Activated CD4-positive, CD25-positive, alpha-beta regulatory T cell treated with anti-CD3 and anti-CD28 coated beads, Interleukin-2, amount 50 U/mL, for 16 hours (primary cell): Measurements from ENCODE around the gene SLMAP.

Experiments used
- DNase-seq: peaks from one replicate; pipeline ENCODE4 v3.0.0-alpha.2; 2020; ENCODE audit warnings: low read depth, low spot score

SLMAP gene

DNA sequence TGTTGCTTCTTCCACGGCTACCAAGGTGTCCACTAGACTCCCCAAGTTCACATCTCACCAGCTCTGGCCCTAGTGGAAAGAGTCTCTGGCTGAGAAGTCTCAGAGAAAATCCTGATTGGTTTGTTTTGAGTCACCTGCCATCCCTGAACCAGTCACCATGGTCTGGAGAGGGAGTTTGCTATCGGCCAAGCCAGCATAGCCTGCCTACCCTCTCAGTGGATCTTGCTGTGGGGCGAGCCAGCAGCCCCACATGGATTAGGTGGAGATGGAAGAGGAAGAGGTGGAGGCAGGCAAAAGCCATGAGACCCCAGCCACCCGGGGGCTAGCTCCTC, 204.0 kb downstream of the SLMAP start:
- DNase-seq: no peak

DNA sequence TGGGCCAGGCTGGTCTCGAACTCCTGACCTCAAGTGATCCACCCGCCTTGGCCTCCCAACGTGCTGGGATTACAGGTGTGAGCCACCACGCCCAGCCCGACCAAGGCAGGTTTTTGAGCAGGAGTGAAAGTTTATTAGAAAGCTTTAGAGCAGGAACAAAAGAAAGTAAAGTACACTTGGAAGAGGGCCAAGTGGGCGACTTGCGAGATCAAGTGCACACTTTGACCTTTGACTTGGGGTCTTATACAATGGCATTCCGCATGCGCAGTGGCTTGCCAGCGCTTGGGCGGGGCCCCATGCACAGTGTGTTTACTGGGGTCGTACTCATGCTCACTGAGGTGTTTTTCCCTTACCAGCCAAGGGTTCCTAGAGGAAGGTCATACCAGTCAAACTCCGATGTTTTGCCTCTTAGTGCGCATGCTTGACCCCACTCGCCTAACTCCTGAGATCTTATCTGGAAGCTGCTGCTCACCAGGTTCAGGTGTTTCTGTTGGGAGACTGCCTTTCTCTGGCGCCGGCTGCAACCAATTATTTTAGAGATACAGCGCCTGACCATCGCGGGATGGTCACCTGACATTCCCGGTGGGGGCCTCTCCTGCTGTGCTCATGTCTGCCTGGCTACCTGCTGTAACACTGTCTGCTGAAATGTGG, 205.2 kb downstream of the SLMAP start:
- no peak for DNase-seq

DNA sequence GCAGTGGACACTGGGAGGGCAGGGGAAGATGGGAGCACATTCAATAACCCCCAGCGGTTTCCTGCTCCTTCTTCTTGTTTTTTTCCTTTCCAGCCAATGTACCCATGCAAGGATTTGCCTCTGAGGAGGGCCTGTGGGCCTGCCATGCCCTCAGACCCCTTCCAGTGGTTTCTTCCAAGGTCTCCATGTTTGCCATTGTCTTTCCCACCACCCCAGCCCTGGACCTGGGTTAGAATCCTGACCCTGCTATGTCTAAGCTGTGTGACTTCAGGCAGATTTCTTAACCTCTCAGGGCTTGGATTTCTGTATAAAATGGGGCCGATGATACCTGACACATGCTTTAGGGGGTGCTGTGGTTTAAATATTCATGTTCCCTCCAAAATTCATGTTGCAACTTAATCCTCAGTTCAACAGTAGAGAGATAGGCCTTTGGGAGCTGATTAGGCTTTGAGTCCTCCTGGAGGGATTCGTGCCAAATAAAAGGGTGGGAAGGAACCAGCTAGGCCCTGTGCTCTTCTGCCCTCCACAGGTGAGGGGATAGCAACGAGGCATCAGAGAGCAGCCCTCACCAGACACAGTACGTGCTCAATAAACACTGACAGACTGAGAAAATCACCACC, 205.8 kb downstream of the SLMAP start:
- DNase-seq: no peak

DNA sequence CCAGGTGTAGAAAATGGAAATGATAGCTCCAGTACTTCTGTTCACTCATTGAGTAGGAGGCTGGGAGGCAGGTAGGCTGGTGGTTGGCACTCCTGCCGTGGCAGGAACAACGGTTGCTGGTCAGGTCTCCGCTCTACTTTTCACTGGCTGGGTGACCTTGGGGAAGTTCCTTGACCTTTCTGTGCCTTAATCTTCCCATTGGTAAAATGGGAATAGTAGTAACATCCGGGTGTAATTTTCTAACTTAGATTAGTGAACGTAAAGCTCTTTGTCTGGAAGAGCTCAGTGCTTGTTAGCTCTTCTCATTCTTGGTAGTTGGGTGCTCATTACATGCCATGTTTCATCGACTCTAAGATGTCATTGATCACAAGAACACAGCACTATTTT, 206.3 kb downstream of the SLMAP start:
- DNase-seq: no peak

DNA sequence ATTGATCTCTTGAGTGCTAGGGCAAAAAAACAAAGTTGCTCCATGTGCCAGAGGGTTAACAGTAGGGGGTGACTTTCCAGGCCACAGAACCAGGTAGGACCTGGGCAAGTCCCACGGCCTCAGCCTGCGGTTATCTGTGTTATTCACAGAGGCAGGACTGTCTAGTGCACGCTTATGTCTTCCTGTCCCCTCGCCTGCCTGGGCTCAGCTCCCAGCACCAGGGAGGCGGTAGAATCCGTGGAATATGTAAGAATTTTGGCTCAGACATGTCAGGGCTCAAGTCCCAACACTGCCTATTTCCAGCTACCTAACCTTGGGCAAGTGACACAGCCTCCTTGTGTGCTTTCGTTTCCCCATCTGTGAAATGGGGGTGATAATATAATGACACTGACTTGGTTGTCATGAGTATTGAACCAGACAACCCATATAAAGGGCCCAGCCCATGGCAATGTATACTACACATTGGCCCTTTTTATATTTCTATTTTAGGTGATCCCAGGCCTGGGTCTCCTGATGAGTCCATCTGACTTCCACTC, 207.8 kb downstream of the SLMAP start:
- DNase-seq: no peak

DNA sequence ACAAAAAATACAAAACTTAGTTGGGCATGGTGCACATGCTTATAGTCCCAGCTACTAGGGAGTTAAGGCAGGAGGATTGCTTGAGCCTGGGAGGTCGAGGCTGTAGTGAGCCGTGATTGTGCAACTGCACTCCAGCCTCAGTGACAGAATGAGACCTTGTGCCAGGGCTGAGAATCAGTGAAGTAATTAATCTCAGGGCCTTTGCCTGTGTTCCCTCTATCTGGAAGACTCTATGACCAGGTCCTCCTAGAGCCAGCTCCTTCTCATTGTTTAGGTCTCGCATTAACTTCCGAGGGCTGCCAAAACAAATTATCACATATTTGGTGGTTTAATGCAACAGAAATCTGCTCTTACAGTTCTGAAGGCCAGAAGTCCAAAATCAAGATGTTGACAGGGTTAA, 210.7 kb downstream of the SLMAP start:
- no peak for DNase-seq

DNA sequence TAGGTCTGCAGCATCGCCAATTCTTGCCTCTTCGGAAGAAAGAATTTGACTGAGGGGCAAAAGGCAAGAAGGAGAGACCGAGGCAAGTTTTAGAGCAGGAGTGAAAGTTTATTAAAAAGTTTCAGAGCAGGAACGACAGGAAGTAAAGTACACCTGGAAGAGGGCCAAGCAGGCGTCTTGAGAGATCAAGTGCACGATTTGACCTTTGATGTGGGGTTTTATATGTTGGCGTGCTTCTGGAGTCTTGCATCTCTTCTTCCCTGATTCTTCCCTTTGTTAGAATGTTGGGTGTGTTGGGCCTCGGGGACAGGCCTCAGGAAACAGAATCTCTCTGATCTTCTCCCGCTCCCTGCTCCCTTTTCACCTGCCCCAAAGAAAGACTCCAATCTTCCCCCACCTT, 211.5 kb downstream of the SLMAP start:
- DNase-seq: no peak

DNA sequence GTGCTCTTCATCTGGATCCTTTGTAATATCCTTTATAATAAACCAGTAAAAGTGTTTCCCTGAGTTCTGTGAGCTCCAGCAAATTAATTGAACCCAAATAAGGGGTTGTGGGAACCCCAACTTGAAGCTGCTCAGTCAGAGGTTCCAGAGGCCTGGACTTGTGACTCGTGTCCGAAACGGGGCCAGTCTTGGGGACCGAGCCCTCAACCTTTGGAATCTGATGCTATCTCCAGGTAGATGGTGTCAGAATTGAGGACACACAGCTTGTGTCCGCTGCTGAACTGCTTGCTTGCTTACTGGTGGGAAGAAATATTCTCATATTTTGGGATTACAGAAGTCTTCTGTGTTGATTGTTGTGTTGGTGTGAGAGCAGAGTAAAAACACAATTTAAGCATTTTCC, 212.4 kb downstream of the SLMAP start:
- DNase-seq: no peak

DNA sequence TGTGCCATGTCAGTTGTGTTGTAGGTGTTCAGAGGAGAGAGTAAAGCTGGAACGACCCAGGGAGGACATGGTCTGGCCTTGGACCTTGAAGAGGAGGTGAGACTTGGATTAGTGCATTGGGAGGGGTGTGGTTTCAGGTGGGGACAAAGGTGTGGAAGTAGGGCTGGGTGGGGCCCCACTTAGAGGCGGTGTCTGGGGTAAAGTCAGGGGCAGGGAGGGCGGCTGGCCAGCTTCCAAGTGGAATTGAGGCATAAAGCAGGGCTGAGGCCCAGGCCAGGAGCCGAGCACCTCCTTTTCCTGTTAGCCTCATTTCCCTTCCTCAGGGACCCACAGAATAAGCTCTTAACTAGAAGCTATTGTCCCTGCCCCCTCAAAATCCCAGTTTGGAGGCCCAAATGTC, 215.9 kb downstream of the SLMAP start:
- DNase-seq: no peak

DNA sequence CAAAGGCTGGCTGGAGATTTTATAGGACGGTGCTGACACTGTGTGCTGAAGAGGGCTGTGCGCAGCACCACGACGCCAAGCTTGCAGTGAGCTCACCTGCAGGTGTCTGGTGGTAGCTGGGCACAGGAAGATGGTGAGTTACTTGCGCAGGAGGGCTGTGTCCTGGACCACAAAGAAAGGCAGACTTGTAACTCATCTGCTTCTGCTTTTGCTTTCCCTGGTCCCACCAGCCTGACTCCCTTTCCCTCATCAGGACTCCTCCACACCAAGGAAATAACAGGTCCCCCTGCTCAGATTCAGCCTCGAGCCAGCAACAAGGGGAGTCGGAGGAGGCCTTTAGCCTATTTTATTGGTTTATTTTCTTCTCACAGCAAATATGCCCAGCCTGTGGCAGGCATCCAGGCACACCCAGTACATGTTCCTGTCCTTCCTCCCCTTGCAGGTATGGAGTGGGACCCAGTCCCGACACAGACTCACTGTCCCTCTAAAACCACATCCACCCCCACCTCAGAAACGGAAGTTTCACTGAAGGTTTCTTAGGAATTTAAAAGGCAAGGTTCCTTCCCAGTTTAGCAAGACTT, 216.5 kb downstream of the SLMAP start:
- DNase-seq: no peak

DNA sequence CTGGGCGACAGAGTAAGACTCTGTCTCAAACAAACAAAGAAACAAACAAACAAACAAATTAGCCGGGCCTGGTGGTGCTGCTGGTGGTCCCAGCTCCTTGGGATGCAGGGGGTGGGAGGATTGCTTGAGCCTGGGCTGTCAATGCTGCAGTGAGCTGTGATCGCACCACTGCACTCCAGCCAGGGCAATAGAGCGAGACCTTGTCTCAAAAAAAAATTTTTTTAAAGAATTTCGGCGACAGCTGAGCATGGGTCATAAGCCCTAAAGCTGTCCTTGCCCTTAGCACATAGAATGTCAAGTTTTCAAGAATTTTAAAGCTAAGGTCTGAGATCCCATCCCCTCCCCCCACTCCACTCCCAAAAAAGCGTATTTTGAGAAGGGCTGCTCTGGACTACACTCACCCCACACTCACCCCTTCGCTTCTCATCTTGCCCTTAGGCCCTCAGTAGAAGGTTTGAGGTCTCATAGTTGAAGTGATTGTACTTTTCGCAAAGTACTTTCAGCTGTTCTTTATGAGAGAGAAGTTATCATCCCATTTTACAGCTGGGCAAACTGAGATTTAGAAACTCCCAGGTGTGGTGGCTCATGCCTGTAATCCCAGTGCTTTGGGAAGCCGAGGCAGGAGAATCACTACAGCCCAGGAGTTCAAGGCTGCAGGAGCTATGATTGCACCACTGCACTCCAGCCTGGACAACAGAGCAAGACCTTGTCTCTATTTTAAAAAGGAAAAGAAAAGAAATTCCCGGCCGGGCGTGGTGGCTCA, 217.8 kb downstream of the SLMAP start:
- DNase-seq: no peak

DNA sequence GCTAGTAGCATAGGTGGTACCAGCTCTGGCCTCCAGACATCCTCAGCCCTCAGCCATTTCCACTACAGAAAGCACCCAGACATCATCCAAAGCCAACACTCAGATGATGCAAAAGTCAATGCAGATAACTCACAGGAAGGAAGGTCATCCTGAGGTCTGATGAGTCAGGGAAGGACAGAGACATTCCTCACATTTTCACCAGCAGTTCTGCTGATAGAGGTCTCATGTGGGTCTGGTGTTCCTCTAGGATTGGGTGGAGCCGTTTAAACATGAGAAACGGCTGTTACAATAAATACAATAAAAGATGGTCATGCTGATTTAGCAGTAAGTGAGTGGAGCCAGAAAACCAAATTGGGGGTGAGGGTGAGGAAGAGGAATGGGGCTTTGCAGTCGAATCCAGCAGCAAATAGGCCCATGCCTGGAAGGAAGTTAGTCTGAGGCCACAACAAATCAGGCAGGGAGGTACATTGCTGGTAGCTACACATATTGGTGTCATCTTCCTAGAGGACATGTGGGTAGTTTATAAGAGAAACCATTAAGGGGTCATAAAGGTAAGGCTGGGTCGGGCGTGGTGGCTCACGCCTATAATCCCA, 218.8 kb downstream of the SLMAP start:
- no peak for DNase-seq

DNA sequence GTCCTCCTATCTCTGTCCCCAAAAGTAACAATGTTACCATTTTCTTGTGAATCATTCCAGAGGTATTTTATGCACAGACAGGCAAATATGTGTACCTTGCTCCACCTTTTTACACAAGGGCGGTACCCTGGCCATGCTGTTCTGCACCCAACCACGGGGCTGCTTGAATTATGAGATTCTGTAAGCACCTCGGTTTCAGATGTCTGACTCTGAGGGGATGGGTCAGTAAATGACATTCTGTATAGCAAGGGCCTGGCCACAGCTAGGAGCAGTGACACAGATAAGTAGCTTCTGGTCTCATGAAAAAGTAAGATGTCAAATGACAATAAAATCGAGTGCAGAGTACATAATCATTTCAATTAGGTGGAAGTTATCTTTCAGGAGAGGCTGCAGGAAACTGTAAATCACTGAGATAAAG, 221.7 kb downstream of the SLMAP start:
- DNase-seq: no peak

DNA sequence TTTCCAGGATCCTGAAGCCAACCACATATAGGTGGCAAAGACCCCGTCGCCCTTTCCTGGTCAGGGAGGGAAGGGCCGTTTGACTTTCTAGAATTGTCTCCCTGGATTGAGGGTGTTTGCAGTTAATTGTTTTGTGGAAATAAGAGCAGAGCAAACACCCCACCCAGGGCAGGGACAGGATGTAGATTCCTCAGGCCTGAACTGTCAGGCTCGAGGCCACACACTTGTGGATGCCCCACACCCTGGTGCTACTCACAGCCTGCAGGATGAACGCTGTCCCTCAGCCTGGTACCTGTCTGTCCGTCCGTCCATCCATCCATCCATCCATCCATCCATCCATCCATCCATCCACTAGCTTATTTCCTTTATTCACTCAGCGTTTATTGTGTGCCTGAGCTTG, 222.2 kb downstream of the SLMAP start:
- DNase-seq: no peak
